A673 (cell line): ENCODE data around the gene LRRFIP1.

ENCODE experiments used
- CTCF ChIP-seq: fragments of 300-800, 200-600 bp; sonication (generic); conservative IDR thresholded peaks from 2 replicates; pipeline ENCODE4 v1.5.1; 2017; ENCODE audit warnings: low read depth, mild to moderate bottlenecking, antibody characterized with exemption, low read length, moderate library complexity, mixed read lengths
- EZH2 ChIP-seq: fragments of 200-600 bp; sonication (generic); IDR thresholded peaks from 2 replicates; pipeline ENCODE4 v1.6.1; 2017; ENCODE audit warnings: borderline replicate concordance, low read depth, mild to moderate bottlenecking, mixed read lengths, antibody characterized with exemption, low read length; ENCODE audit not compliant: poor library complexity, severe bottlenecking

GRCh38 chr2:237724811-237725478 is 97.6 kb downstream of the LRRFIP1 start:
- no peak for TF ChIP-seq EZH2
- TF ChIP-seq CTCF, result no peak
